ENCODE results near the gene NKD2.
"Not testable (repeated sequence)": the region's sequence is repeated elsewhere in the genome, so short reads cannot be mapped to it uniquely, and the experiment has no call there.

Gene NKD2

GRCh38 chr5:1080432-1080831 lies 71.8 kb downstream of the NKD2 start:
- Histone ChIP-seq H3K36me3 (no peaks in the 10 kb centered on the region), H3K4me3 (ENCODE audit: low read depth in 1 of 2, low read length in 1 of 2) (no peak overlapping the region), H3K27me3 (no peaks in the 10 kb centered on the region), H3K27ac (no peak overlapping the region), H3K4me1 (ENCODE audit: control insufficient read depth in 1 of 2, insufficient read depth in 1 of 2, low read depth in 1 of 2, low read length in 1 of 2) (no peaks in the 10 kb centered on the region), H3K9me3 (no peaks in the 10 kb centered on the region)
- TF ChIP-seq CTCF (IDR thresholded peaks at IDR 0.05), result no peak

GRCh38 chr5:1081519-1081918 lies 72.9 kb downstream of the NKD2 start:
- Histone ChIP-seq H3K4me3 (ENCODE audit: low read depth in 1 of 2, low read length in 1 of 2) (no peak overlapping the region), H3K27ac (no peak overlapping the region), H3K9me3 (no peaks in the 10 kb centered on the region), H3K36me3 (no peaks in the 10 kb centered on the region), H3K4me1 (ENCODE audit: control insufficient read depth in 1 of 2, insufficient read depth in 1 of 2, low read depth in 1 of 2, low read length in 1 of 2) (no peaks in the 10 kb centered on the region), H3K27me3 (no peaks in the 10 kb centered on the region)
- TF ChIP-seq CTCF (IDR thresholded peaks at IDR 0.05), result no peak

GRCh38 chr5:1083026-1083425 lies 74.4 kb downstream of the NKD2 start:
- H3K4me3 ChIP-seq (ENCODE audit: low read depth in 1 of 2, low read length in 1 of 2); H3K27me3 ChIP-seq; H3K9me3 ChIP-seq; H3K27ac ChIP-seq; H3K4me1 ChIP-seq (ENCODE audit: control insufficient read depth in 1 of 2, insufficient read depth in 1 of 2, low read depth in 1 of 2, low read length in 1 of 2); H3K36me3 ChIP-seq: not testable (repeated sequence)

GRCh38 chr5:1083823-1084605 lies 75.4 kb downstream of the NKD2 start:
- no peaks in the 10 kb centered on the region for H3K36me3 ChIP-seq
- no peak overlapping the region for H3K4me3 ChIP-seq (ENCODE audit: low read depth in 1 of 2, low read length in 1 of 2)
- no peaks in the 10 kb centered on the region for H3K4me1 ChIP-seq (ENCODE audit: control insufficient read depth in 1 of 2, insufficient read depth in 1 of 2, low read depth in 1 of 2, low read length in 1 of 2)
- H3K27me3 ChIP-seq, result no peaks in the 10 kb centered on the region
- no peak for TF ChIP-seq CTCF (IDR thresholded peaks at IDR 0.05)
- no peaks in the 10 kb centered on the region for H3K9me3 ChIP-seq
- H3K27ac ChIP-seq, result no peak overlapping the region

GRCh38 chr5:1085391-1085790 lies 76.8 kb downstream of the NKD2 start:
- no peaks in the 10 kb centered on the region for H3K4me1 ChIP-seq (ENCODE audit: control insufficient read depth in 1 of 2, insufficient read depth in 1 of 2, low read depth in 1 of 2, low read length in 1 of 2)
- H3K27me3 ChIP-seq, result no peaks in the 10 kb centered on the region
- no peaks in the 10 kb centered on the region for H3K36me3 ChIP-seq
- no peak overlapping the region for H3K27ac ChIP-seq
- no peak overlapping the region for H3K4me3 ChIP-seq (ENCODE audit: low read depth in 1 of 2, low read length in 1 of 2)
- TF ChIP-seq CTCF (IDR thresholded peaks at IDR 0.05), result no peak
- H3K9me3 ChIP-seq, result no peaks in the 10 kb centered on the region

- Histone ChIP-seq H3K27ac (no peak overlapping the region), H3K9me3 (no peaks in the 10 kb centered on the region), H3K4me3 (ENCODE audit: low read depth in 1 of 2, low read length in 1 of 2) (no peak overlapping the region), H3K4me1 (ENCODE audit: control insufficient read depth in 1 of 2, insufficient read depth in 1 of 2, low read depth in 1 of 2, low read length in 1 of 2) (no peaks in the 10 kb centered on the region), H3K36me3 (no peaks in the 10 kb centered on the region), H3K27me3 (no peaks in the 10 kb centered on the region)
- no peak for TF ChIP-seq CTCF (IDR thresholded peaks at IDR 0.05)
Measured at GRCh38 chr5:1086137-1086536, 77.5 kb downstream of the NKD2 start.

Data from neutrophil (primary cell).